ENCODE data around the gene SFPQ. TPM values are rescaled to one million over a fixed set of nuclear protein-coding genes. Genes with fewer than 3 reads are reported as not detected.

The SFPQ gene
- total RNA-seq, 1 experiment from 2014 or later: 249 TPM

- no peaks in the 10 kb centered on the region for H3K36me3 ChIP-seq (ENCODE audit: low read depth, low read length)
- POLR2A ChIA-PET (ENCODE audit: unreplicated experiment): no interaction called here
- BruUV-seq (replicated peaks): no TSS peak
These were observed 22.4 kb upstream of the SFPQ start for GRCh38 chr1:35215346-35215745.

GRCh38 chr1:35211120-35211414 is 18.1 kb upstream of the SFPQ start:
- no peak overlapping the region for H3K4me2 ChIP-seq (ENCODE audit: low read length)
- intact Hi-C loops (cut with micrococcal nuclease): no loop called here
- ChIA-PET CTCF (no interaction called here), POLR2A (ENCODE audit: unreplicated experiment) (no interaction called here)
- no peaks in the 10 kb centered on the region for H3K36me3 ChIP-seq (ENCODE audit: low read depth, low read length)
- TF ChIP-seq CTCF (conservative IDR thresholded peaks at IDR 0.05; ENCODE audit: low read depth, low read length) (no peak), EZH2phosphoT487 (IDR thresholded peaks at IDR 0.05; ENCODE audit: borderline replicate concordance, low read length) (no peak)
- H3K27me3 ChIP-seq (ENCODE audit: low read length): no peaks in the 10 kb centered on the region
- H3K9me3 ChIP-seq (ENCODE audit: low read length): no peaks in the 10 kb centered on the region
- H3F3A ChIP-seq (ENCODE audit: low read length, unreplicated experiment): no peaks in the 10 kb centered on the region
- no peak overlapping the region for H3K9ac ChIP-seq (ENCODE audit: low read length)
- H4K20me1 ChIP-seq (ENCODE audit: low read length): no peaks in the 10 kb centered on the region
- DNase-seq (no peak), ATAC-seq (no peak)
- no peak overlapping the region for H3K4me3 ChIP-seq (ENCODE audit: low read length)
- H3K79me2 ChIP-seq (ENCODE audit: low read length): no peaks in the 10 kb centered on the region
- H2AFZ ChIP-seq (ENCODE audit: low read length): no peak overlapping the region
- no peak overlapping the region for H3K27ac ChIP-seq (ENCODE audit: low read length)
- no peaks in the 10 kb centered on the region for H3K4me1 ChIP-seq (ENCODE audit: insufficient read depth, low read length)
- no peaks in the 10 kb centered on the region for H3K9me2 ChIP-seq (replicated peaks; ENCODE audit: low read length)
- BruUV-seq (replicated peaks): no TSS peak

More at GRCh38 chr1:35215346-35215745, 22.4 kb upstream of the SFPQ start:
- DNase-seq: no peak
- H3F3A ChIP-seq (ENCODE audit: low read length, unreplicated experiment): no peaks in the 10 kb centered on the region
- H3K27ac ChIP-seq (ENCODE audit: low read length): no peak overlapping the region
- no peak for ATAC-seq
- no peaks in the 10 kb centered on the region for H3K79me2 ChIP-seq (ENCODE audit: low read length)
- H3K9me2 ChIP-seq (replicated peaks; ENCODE audit: low read length): no peaks in the 10 kb centered on the region
- intact Hi-C loops (cut with micrococcal nuclease): no loop called here
- no peak for TF ChIP-seq CTCF (conservative IDR thresholded peaks at IDR 0.05; ENCODE audit: low read depth, low read length)
- no peak for TF ChIP-seq EZH2phosphoT487 (IDR thresholded peaks at IDR 0.05; ENCODE audit: borderline replicate concordance, low read length)
- no peak for TF ChIP-seq EZH2 (IDR thresholded peaks at IDR 0.05; ENCODE audit: low read length, unreplicated experiment)
- CTCF ChIA-PET: no interaction called here
- no peaks in the 10 kb centered on the region for H3K4me1 ChIP-seq (ENCODE audit: insufficient read depth, low read length)
- H3K27me3 ChIP-seq (ENCODE audit: low read length): no peaks in the 10 kb centered on the region
- no peak overlapping the region for H3K4me3 ChIP-seq (ENCODE audit: low read length)
- no peak overlapping the region for H2AFZ ChIP-seq (ENCODE audit: low read length)
- no peaks in the 10 kb centered on the region for H3K9me3 ChIP-seq (ENCODE audit: low read length)
- no peak overlapping the region for H3K9ac ChIP-seq (ENCODE audit: low read length)
- H3K4me2 ChIP-seq (ENCODE audit: low read length): no peak overlapping the region
- no peaks in the 10 kb centered on the region for H4K20me1 ChIP-seq (ENCODE audit: low read length)

GRCh38 chr1:35210321-35211119 is 17.6 kb upstream of the SFPQ start:
- intact Hi-C loops (cut with micrococcal nuclease): no loop called here
- H3F3A ChIP-seq (ENCODE audit: low read length, unreplicated experiment): no peaks in the 10 kb centered on the region
- ChIA-PET CTCF (no interaction called here), POLR2A (ENCODE audit: unreplicated experiment) (no interaction called here)
- no peaks in the 10 kb centered on the region for H3K27me3 ChIP-seq (ENCODE audit: low read length)
- no peaks in the 10 kb centered on the region for H3K36me3 ChIP-seq (ENCODE audit: low read depth, low read length)
- H3K4me2 ChIP-seq (ENCODE audit: low read length): no peak overlapping the region
- no peaks in the 10 kb centered on the region for H4K20me1 ChIP-seq (ENCODE audit: low read length)
- no peaks in the 10 kb centered on the region for H3K9me2 ChIP-seq (replicated peaks; ENCODE audit: low read length)
- no peak overlapping the region for H2AFZ ChIP-seq (ENCODE audit: low read length)
- H3K9me3 ChIP-seq (ENCODE audit: low read length): no peaks in the 10 kb centered on the region
- no peaks in the 10 kb centered on the region for H3K79me2 ChIP-seq (ENCODE audit: low read length)
- no TSS peak for BruUV-seq (replicated peaks)
- ATAC-seq (no peak), DNase-seq (no peak)
- no peak overlapping the region for H3K4me3 ChIP-seq (ENCODE audit: low read length)
- H3K4me1 ChIP-seq (ENCODE audit: insufficient read depth, low read length): no peaks in the 10 kb centered on the region
- TF ChIP-seq CTCF (conservative IDR thresholded peaks at IDR 0.05; ENCODE audit: low read depth, low read length) (no peak), EZH2phosphoT487 (IDR thresholded peaks at IDR 0.05; ENCODE audit: borderline replicate concordance, low read length) (no peak), EZH2 (IDR thresholded peaks at IDR 0.05; ENCODE audit: low read length, unreplicated experiment) (no peak)
- H3K9ac ChIP-seq (ENCODE audit: low read length): no peak overlapping the region
- no peak overlapping the region for H3K27ac ChIP-seq (ENCODE audit: low read length)

Measured in PC-3 (cell line).